ENCODE measurements around the gene POLR2C.
A peak's percentile ranks its signal among the peaks of the same experiment; 100 is the strongest.

The POLR2C gene

DNA sequence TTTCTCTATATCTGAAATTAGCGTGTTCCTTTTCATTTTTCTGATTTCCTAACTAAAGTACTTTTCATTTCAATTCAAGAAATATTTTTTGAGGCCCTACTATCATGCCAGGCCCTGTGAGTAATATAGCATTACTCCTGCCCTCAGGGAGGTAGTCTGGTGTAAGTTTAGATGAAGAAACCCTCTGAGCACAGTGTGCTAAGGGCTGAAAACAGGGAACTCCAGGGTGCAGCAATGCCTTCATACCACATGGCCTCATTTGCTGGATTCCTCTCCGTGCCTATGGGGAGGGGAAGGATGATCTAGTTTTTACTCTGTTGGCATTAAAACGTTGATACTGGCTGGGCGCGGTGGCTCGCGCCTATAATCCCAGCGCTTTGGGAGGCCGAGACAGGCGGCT lies 10.5 kb upstream of the POLR2C start:
- no peak for DNase-seq

DNA sequence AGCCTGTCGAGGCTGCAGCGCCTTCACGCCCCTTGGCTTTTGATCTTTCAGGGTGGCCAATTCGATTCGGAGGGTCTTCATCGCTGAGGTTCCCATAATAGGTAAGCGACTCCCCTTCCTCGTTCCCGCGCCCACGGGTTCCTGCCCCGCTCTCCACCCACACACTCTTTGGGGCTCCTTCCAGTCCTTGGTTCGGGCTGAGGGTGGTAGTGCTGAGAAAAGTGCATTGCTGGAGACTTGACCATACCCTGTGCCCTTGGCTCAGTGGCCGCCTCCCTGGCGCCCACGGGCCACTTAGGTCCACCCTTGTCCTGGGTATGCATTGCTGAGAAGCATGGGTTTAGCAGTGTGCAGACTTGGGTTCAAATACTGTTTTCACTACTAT lies 491 bp downstream of the POLR2C start:
- no peak for DNase-seq

DNA sequence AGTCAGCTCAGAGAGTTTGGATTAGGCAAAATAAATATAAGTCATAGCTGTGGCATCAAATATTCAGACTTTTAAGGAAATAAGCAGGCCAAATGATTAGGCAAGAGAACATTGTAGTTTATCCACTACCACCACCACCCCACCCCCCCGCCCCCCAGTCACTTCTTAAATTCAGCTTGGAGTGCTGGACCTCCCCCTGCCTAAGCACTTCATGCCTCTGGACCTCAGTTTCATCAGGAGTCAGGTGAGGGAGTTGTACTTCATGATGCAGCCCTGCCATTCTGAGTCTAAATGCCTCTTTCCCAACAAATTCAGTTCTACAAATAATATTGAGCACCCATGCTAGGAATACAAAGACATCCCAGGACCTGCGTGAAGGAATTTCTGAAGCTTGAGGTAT lies 2.0 kb downstream of the POLR2C start:
- DNase-seq = no peak

DNA sequence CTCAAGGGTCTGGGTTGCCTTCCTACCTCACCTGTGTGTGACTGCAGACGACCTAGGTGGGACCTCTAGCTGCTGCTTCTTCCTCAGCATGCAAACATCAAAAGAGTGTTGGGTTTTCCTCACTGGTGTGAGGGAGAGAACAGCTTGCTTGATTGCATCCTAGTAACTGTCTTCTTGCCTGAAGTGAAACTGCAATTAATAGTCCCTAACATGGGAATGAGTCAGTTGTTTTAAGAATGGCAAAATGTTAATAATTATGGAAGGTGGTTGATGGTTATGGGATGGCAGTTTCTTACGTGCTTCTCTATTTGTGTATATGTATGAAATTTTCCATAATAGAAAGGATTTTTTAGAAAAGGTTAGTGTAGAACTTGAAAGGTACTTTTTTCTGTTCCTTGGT lies 5.9 kb downstream of the POLR2C start:
- DNase-seq = no peak

DNA sequence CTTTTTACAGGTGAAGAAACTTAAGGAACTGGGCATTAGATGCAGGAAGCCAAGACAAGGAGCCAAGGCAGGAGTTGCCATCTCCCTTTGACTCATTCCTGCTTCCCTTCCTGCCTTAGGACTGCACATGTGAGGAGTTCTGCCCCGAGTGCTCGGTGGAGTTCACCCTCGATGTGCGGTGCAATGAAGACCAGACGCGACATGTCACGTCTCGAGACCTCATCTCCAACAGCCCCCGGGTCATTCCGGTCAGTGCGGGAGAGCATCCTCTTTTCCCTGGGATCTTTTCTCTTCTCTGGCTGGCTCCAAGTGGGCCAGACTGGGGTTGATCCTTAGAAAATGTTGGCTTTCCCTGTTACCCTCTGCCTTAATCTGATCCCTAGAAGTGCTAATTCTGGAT lies 6.6 kb downstream of the POLR2C start:
- no peak for DNase-seq

DNA sequence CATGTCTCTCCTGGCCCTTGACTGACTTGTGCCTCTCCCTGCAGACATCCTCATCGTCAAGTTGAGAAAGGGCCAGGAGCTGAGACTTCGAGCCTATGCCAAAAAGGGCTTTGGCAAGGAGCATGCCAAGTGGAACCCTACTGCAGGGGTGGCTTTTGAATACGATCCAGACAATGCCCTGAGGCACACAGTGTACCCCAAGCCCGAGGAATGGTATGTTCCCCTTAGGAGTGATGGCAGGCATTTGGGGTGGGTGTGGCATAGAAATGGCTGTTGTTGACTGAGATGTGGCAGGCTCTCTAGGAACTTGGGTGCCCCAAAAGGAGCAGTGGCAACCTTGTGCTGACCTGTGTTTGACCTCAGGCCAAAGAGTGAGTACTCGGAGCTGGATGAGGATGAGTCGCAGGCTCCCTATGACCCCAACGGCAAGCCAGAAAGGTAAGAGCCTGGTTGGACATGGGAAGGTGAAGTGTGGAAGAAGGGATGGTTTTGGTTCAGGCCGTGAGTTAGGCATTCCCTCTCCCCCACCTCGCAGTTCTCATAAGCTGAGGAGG lies 7.5 kb downstream of the POLR2C start:
- DNase-seq = no peak

DNA sequence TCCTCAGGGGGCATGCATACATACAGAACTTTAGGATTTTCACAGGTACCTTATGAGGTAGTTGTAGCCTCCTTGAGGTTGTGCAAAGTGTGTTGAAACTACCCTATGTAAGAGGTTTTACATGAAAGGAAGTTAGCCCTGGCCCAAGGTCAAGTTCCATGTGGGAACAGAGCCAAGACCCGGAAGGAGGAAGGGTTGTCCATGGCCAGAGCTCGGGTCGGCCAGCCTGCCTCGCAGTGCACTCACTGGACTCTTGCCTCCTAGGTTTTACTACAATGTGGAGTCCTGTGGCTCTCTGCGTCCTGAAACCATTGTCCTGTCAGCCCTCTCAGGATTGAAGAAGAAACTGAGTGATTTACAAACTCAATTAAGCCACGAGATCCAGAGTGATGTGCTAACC lies 8.2 kb downstream of the POLR2C start:
- no peak for DNase-seq

DNA sequence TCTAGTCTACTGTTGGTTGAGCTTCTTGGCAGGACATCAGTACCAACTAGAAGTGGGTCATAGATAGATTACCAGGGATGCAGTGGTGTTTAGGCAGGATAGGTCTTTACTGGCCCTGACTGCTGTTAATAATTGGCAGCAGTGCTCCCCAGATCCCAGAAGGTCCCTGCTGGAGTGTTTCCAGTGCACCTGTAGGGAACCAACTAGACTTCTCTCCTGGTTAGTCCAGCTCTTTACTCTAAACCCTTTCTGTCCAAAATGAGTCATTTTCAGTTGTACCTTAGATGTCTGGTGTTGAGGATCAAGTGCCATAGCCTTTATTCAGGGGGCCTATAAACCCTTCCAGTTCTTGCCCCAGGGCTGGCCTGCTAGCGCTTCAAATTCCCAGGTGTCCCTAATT lies 8.7 kb downstream of the POLR2C start:
- no peak for DNase-seq

DNA sequence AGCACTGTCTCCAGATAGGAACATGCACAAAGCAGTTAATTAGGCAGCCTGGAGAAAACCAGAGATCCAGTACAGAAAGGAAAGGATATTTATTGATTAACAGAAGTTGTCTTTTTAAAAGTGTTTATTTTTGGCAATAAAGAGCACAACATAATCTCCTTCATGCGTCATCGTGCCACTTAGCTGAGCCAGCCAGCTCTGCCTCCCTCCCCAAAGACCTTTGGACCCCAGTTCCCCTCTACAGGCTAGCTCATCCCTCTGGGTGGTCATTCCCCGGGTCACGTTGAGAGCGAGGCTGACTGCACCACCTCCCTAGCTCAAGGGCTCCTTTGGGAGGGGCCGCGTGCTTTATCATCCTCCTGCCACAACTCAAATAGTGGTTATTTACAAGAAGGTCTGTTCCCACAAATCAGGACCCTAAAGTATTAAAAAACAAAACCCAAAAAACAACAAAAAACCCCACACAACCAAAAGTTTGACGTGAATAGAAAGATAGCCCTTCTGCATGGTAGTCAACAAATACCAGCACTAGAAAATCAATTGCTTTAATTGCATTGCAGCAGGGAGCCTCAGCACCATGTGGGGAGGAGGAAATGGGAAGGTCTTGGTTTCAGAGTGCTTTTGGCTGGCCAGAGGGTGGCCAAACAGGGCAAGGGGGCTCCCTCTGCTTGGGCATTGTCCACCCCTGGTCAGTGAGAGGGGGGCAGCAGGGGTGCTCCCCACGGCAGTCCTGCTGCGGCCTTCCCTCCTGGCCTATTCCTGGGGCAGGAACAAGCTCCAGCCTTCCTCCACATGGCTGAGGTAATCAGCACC lies 9.6 kb downstream of the POLR2C start:
- no peak for DNase-seq

DNA sequence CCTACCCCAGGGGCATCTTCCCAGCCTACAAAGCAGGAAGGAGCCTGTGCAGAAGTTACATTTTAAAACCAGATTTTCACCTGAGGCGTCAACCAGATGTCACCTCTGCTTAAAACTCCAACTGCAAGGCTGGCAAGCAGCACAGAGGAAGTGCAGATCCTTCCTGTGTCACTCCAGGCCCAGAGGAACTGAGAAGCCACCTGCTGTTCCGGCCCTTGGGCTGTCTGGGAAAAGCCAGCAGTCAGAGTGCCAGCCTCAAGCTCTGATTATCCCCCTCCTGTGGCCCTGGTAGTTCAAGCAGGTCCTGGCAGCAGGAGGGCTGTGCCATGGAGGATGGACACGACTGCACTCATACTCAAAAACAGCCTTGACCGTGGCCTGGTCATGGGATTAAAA lies 10.2 kb downstream of the POLR2C start:
- DNase-seq = no peak

DNA sequence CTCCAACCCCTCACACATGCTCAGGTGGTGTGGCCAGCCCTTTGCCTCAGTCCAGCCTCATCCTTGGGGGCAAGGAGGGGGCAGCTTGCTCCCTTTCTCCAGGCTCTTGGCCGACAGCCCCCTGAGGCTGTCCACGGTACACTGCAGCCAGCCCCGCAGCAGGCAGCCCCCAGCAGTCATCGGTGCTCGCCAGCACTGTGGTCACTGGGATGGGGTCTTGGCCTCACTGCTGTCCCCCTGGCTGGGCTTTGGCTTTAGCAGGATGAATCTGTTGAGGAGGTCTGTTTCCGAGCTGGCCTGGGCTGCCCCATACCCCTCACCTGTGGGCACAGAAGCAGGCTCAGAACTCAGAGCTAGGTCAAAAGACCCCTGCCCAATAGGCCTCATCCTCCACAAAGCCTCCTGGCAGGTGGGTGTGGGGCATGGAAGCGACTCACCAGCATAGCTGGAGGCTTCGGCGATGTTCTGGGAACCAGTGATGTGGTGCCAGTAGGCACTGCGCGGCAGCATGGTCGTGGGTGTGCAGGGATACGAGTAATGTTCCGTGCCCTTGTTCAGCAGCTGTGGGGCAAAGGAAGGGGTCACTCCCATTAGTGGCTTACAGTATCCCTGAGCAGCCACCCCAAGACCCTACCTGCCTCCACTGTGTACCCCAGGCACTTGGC lies 10.8 kb downstream of the POLR2C start:
- DNase-seq = no peak

DNA sequence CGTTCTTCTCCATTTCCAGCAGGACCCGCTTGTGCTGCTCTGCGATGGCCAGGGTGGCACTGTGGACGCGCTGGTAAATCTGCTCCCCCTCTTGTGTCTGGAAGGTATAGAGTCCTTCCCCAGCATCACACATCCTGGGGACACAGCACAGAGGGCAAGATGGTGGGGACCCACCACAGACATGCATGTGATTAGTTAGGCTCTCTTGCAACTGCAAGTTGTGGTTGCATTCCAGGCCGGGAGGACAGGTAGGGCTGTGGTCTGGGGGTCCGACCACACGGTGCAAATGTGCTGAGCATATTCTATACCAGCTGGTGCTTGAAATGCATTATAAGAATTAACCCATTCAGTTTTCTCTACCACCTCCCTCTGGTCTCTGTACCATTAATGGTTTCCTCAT lies 11.4 kb downstream of the POLR2C start:
- DNase-seq = no peak

DNA sequence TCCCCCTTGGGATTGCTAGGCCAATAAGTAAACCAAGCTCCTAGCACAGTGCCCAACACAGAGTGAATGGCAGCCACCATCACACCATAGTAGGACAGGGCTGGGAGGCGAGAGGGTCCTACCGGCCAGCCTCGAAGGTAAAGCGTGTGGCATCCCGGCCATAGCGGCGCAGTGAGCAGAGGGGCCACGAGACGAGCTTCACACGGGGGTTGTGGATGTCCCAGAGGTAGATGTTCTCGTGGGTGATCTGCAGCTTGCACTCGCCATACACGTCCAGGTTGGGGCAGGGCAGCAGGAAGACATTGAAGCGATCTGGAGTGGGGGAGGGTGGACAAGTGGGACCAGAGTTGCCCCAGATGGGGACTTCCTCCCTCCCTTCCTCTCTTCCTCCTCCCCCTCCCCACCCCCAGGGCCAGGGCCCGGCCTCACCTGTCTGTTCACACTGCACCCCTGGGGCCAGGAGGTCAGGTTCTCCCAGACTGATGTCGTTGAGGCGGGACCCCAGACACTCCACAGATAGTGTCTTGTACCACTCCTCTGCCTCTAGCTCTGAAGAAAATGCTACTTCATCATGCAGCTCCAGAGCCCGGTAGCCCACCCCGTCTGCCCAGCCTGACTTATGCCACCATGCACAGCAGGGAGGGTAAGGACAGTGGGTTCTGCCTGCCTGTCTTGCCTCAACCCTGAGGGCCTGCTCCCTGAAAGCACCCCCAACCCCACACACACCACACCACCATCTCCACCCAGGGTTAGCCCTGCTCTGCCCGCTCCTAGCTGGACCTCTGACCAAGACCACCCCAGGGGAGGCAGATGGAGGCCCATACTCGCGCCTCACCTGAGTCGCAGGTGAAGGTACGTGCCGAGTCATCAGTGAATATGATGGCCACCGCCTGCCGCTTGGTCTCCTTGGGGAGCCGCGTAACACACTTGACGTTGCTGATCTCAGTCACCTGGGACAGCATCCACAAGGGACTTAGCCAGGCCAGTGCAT lies 12.5 kb downstream of the POLR2C start:
- DNase-seq = no peak

DNA sequence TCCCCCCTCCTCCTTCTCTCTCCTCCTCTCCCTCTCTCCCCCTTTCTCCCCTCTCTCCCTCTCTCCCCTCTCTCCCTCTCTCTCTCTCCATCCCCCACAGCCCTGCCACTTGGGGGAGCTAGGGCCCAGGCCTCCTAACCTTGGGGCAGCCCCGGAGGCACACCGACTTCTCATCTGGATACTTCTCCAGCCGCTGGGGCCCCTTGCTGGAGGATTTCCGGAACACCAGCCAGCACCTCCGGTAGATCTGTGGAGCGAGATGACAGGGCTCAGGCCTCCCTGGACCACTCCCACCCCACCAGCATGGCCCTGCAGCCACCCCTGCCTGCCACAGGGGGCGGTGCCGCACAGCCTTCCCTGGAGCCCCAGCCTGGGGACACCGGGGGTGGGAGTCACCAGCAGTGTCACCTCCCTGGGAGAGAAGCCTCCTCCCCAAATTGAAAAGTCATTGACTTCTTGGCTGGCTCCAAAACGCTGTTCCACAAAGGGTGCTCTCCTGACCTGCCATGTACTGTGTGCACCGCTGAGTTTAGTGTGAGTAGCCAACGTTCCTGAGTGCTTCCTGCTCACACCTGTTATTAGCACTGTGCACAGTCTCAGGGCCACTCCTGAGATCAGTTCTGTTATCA lies 13.3 kb downstream of the POLR2C start:
- DNase-seq = peak; percentile 93

DNA sequence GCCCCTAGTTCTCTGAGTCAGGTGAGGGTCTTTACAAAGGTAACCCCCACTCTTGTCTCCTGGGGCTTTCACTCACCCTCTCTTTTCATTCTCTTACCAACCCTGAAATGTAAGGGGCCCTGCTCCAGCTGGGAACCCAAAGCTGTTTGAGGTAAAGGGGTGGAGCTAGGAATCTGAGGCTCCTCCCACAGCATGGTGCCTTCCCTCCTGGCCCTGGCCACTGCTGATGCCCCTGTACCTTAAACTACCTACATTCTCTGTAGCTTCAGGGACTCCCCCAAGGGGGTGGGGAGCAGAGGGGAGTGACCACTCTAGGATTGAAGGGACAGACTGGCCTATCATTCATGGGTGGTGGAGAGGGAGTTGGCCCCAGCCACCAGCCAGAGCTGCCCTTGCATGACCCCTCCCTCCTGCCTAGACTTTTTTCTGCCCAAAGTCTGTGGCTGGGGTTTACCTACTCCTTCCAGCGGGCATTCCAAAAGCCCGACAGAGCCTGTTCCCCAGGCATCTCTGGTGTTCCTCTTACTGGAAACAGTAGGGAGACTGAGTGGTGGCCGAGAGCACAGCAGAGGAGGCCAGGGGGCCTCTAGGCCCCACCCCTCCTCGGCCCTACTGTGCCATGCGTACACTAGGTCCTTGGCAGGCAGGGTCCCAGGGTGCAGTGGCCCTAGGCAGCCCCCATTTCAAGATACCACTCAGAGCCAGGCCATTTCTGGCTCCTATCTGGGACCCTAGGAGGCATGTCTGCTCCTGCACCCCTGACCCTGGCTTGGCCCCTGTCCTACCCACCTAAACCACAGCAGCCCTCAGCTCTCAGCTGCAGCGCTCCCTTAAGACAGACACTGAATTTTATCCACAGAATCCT lies 14.3 kb downstream of the POLR2C start:
- DNase-seq = no peak

DNA sequence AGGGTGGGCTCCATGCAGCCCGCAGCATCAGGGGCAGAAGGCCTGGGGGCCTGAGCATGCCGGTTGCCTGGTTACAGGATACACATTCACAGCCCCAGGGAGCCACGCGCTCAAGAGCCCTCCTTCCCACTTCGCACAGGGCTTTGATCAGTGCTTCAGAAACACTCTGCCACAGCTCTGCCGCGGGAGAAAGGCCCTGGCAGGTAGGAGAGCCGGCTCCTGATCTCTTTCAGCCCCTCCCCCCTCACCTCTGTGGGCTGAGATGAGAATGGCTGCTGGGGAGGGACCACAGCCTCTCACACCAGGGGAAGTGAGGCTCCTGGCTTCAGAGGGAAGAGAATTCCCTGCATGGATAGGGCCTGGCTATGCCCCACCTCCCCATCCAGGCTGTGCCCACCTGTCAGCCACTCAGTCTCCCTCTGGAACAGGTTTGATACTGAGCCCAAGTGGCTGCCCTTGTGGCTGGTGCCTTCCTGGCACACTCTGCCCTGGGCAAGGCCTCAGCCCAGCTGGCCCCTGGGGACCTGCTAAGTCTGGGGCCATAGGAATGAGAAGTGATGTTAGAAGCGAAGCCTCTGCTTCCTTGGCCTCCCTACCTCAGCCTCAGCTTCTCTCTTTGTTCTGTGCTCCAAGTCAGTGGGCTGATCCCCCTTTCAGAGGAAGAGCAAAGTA lies 15.2 kb downstream of the POLR2C start:
- no peak for DNase-seq

DNA sequence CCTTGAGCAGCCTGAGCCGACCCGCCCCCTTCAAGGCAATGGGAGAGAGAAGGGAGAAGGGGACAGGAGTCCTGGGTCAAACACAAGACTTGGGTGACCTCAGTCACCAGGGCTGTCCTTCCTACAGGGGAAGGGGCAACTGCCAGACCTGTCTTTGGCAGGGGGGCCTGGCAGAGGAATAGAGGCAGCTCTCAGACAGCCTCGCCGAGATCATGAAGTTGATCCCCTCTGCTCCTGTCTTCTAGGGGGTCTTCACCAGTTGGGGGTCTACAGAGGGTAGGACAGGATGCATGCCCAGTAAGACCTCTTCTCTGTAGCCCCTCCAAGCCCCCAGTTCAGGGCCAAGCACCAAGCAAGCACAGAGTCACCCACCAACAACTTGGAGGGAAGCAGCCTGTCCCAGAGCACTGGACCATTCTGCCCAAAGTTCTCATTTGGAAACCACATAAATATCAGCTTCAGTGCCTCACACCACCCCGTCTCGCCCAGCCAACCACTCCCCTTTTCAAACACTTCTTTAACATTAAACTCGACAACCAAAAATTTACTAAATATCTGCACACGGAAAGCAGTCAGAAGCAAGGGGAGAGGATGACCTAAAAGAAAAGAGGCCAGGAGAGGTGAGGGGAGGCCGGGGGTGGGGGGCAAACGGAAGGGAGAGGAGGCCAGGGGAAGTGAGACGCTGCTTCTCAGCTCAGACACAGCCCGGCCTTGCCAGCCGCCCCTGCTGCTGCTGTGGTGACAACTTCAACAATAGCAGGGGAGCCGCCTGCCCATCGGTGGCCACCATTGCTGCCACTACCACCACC lies 16.1 kb downstream of the POLR2C start:
- DNase-seq = no peak

DNA sequence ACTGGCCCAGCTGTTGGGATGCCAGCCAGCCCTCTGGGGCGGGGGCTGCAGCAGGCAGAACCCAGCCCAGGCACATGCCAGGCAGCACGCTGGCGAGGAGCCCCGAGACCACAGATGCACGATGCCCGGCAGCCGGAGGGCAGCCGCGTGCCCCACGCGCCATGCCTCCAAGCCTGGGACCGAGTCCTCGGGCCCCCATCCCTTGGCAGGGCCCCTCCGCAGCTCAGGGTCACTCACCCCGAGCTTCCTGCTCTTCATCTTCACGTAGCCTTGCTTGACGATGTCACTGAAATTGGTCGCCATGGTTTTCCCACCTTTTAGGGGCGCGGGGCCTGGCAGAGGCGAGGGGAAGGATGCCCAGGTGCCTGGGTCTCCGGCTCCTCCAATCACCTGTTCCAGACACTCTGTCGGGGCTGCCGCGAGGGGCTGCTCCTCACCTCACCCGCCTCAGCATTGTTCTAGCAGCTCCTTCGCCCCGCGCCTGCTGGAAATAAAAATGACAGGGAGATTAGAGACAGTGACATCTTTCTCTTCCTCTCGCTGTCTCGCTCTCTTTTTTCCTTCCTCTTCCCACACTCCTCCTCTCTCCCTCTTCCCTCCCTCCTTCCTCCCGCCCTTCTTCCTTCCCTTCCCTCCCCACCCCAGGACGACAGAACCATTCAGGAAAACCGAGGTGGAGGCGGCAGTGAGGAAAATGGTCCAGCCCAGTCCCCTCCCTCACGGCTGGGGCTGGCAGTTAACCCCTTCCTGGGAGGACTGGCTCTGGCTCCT lies 16.9 kb downstream of the POLR2C start:
- no peak for DNase-seq

DNA sequence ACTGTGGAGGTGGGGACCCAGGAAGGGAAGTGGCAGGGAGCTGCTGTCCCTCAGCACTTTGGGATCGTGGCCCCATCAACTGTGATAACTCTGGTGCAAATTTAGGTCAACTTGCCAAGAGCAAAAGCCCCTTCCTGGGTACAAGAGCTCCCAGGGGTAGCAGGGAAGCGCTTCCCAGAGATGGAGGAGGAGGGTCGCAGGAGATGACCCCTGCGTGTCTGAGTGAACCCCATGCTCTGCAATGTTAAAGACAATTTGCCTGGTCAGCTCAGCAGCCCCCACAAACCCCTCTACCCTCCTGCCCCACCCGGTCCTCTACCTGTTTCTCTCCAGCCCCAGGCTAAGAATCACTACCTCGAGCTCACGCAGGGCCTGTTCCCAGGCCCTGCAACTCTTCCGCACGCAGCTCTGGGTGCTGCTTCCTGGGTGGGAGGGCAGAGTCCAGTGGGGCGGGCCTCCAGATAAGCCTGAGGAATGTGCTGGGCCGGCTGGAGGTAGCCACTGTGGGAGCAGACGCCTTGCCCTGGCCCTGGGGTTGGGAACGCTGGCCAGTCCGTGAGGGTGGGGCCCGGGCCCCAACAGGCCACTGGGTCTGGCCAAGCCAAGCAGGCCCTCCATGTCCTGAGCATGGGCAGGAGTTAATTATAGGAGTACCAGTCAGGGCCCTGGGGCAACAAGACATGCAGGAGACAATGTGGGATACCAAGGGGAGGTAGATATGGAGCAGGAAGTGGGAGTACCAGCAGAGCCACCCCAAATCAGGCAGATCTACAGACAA lies 17.7 kb downstream of the POLR2C start:
- no peak for DNase-seq

Data from activated CD4-positive, alpha-beta T cell treated with anti-CD3 and anti-CD28 coated beads, Interleukin-2, amount 50 U/mL, for 16 hours (primary cell).